GM23248 (cell line): ENCODE results near the gene AP3B1. TPM values are rescaled to one million over a fixed set of nuclear protein-coding genes. Genes with fewer than 3 reads are reported as not detected.

Experiments used
- DNase-seq: peaks from one replicate; pipeline ENCODE4 v3.0.0-alpha.2; 2015
- H2AFZ ChIP-seq: fragments of 200-600 bp; sonication (generic); 2 replicates; pipeline ENCODE4 v1.6.1; 2016; ENCODE audit warnings: antibody characterized with exemption
- H3F3A ChIP-seq: fragments of 200-600 bp; sonication (generic); 2 replicates; pipeline ENCODE4 v1.6.1; 2016; ENCODE audit warnings: mild to moderate bottlenecking, antibody characterized with exemption, mixed run types; ENCODE audit not compliant: insufficient read depth
- H3K27ac ChIP-seq: fragments of 200-600 bp; sonication (generic); 2 replicates; pipeline ENCODE4 v1.5.1; 2016; ENCODE audit warnings: mild to moderate bottlenecking
- H3K27me3 ChIP-seq: fragments of 200-600 bp; sonication (generic); replicated peaks from 2 replicates; pipeline ENCODE4 v1.6.1; 2016; ENCODE audit warnings: mild to moderate bottlenecking; ENCODE audit not compliant: insufficient read depth
- H3K36me3 ChIP-seq: fragments of 200-600 bp; sonication (generic); 2 replicates; pipeline ENCODE4 v1.6.1; 2016; ENCODE audit warnings: low read depth, mild to moderate bottlenecking
- H3K4me1 ChIP-seq: fragments of 200-600 bp; sonication (generic); 2 replicates; pipeline ENCODE4 v1.6.1; 2016; ENCODE audit warnings: mild to moderate bottlenecking; ENCODE audit not compliant: insufficient read depth
- H3K4me2 ChIP-seq: fragments of 200-600 bp; sonication (generic); one replicate; pipeline ENCODE4 v1.6.1; 2016; ENCODE audit warnings: mild to moderate bottlenecking; ENCODE audit not compliant: unreplicated experiment
- H3K4me3 ChIP-seq: fragments of 200-600 bp; sonication (generic); 2 replicates; pipeline ENCODE4 v1.5.1; 2016; ENCODE audit warnings: mild to moderate bottlenecking
- H3K79me2 ChIP-seq: fragments of 200-600 bp; sonication (generic); 2 replicates; pipeline ENCODE4 v1.6.1; 2016; ENCODE audit warnings: mild to moderate bottlenecking; ENCODE audit not compliant: insufficient read depth
- H3K9ac ChIP-seq: fragments of 200-600 bp; sonication (generic); 2 replicates; pipeline ENCODE4 v1.6.1; 2016; ENCODE audit warnings: mild to moderate bottlenecking
- H3K9me2 ChIP-seq: fragments of 200-600 bp; sonication (generic); 2 replicates; pipeline ENCODE4 v1.6.1; 2016; ENCODE audit warnings: mixed run types, mild to moderate bottlenecking, moderate library complexity; ENCODE audit not compliant: insufficient read depth
- H3K9me3 ChIP-seq: fragments of 200-600 bp; sonication (generic); one replicate; pipeline ENCODE4 v1.6.1; 2017; ENCODE audit warnings: low read depth
- H4K20me1 ChIP-seq: fragments of 200-600 bp; sonication (generic); 2 replicates; pipeline ENCODE4 v1.6.0; 2016; ENCODE audit not compliant: insufficient read depth
- EZH2 ChIP-seq: fragments of 200-600 bp; sonication (generic); IDR thresholded peaks from 2 replicates; pipeline ENCODE4 v1.6.1; 2018; ENCODE audit warnings: antibody characterized with exemption, mild to moderate bottlenecking; ENCODE audit not compliant: insufficient read depth, poor library complexity, severe bottlenecking
- EZH2phosphoT487 ChIP-seq: fragments of 200-600 bp; sonication (generic); IDR thresholded peaks from 2 replicates; pipeline ENCODE4 v1.6.1; 2018; ENCODE audit warnings: antibody characterized with exemption, moderate library complexity, mild to moderate bottlenecking, low read depth; ENCODE audit not compliant: insufficient read depth
- WGBS, 2 experiments: methylation state at CpG; one replicate each; pipeline ENCODE4 v1.1.6; 2015 to 2017; ENCODE audit warnings: low lambda C conversion rate in 2 of 2, low coverage in 1 of 2; ENCODE audit errors: missing lambda C conversion rate in 2 of 2; 5-methylcytosine and 5-hydroxymethylcytosine counted together
- in situ Hi-C: fragments of 300-500 bp; cut with MboI; formaldehyde crosslinking; loops from 2 replicates; pipeline ENCODE4 v1.15.0; 2020
- polyA plus RNA-seq: library from polyadenylated mRNA; unstranded; fragments of >200 nt; fragmentation: Nextera tagmentation; extraction: Ambion mirVana; gene quantifications from 2 replicates; pipeline ENCODE4 v1.2.1, GENCODE V29; 2016
- total RNA-seq: library from RNA; depleted of rRNA; stranded (reverse); fragments of >200 nt; shearing (Covaris generic); gene quantifications from 2 replicates; pipeline ENCODE4 v1.2.3, GENCODE V29; 2014

Gene AP3B1
- total and polyA plus RNA-seq, 2 experiments from 2014 or later: 40.3 to 49.7 TPM

DNA sequence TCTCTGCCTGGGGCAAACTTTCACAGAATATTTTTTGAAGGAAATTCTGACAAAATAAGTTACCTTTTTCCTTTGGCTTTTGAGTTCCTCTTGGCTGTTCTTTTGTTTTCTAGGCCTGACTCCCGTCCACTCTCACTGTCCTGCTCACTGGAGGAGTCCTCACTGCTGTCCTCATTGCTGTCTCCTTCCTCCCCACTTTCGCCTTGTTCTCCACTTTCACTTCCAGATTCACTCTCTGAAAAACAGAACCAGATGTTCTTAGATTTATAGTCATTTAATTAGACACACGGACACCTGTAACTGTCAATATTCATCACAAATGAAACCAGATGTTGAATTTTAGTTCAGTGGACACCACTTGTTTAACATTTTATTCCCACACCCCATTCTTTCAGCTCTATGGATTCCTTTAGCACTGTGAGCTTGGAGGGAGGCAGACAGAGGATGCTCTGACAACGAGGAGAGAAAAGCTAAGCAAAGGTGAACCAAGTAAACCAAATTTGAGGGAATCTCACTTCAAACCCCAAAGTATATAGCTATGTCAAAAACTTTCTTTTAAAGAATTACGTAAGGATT, 180.7 kb downstream of the AP3B1 start:
- H2AFZ ChIP-seq: no peak overlapping the region
- H3K9me2 ChIP-seq: no peaks in the 10 kb centered on the region
- no peak overlapping the region for H3K4me2 ChIP-seq
- 70 to 78% methylated on average over 5 of the region's 5 CpGs for WGBS, 2 experiments
- peaks cover 25% of the 10 kb centered on the region for H3K36me3 ChIP-seq
- no peak overlapping the region for H3K9ac ChIP-seq
- no peaks in the 10 kb centered on the region for H4K20me1 ChIP-seq
- TF ChIP-seq EZH2phosphoT487 (no peak), EZH2 (no peak)
- in situ Hi-C loops: no loop called here
- H3K27me3 ChIP-seq: no peaks in the 10 kb centered on the region
- no peaks in the 10 kb centered on the region for H3F3A ChIP-seq
- no peak overlapping the region for H3K4me3 ChIP-seq
- no peak for DNase-seq
- no peaks in the 10 kb centered on the region for H3K4me1 ChIP-seq
- no peaks in the 10 kb centered on the region; the same call in 1 of the 2 replicates for H3K79me2 ChIP-seq
- no peak overlapping the region for H3K27ac ChIP-seq
- no peaks in the 10 kb centered on the region for H3K9me3 ChIP-seq

DNA sequence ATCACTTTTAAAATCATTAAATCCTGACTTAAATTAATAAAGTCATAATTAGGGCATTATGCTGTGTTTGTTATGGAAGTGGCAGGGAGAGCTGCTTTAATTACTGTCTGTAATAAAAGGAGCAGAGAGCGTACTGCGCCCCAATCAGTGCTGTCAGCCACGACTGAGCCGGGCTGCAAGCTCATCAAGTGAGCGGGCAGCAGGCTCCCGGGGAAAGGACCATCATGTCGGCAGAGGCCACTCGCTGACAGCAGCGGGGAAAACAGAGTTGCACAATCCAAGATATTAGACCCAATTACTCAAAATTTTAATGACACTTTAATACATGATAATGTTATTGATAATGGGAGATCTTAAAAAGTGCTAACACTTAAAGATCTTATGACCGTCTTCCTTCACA, 181.6 kb downstream of the AP3B1 start:
- no peaks in the 10 kb centered on the region for H4K20me1 ChIP-seq
- no peak overlapping the region for H3K9ac ChIP-seq
- H3K27me3 ChIP-seq: no peaks in the 10 kb centered on the region
- no peak overlapping the region for H3K4me3 ChIP-seq
- H2AFZ ChIP-seq: no peak overlapping the region
- no peaks in the 10 kb centered on the region for H3K4me1 ChIP-seq
- no peak for DNase-seq
- in situ Hi-C loops: no loop called here
- no peaks in the 10 kb centered on the region; the same call in 1 of the 2 replicates for H3K79me2 ChIP-seq
- H3K36me3 ChIP-seq: peaks cover 25% of the 10 kb centered on the region
- H3K4me2 ChIP-seq: no peak overlapping the region
- no peak overlapping the region for H3K27ac ChIP-seq
- no peaks in the 10 kb centered on the region for H3K9me2 ChIP-seq
- H3F3A ChIP-seq: no peaks in the 10 kb centered on the region
- WGBS, 2 experiments: 94 to 95% methylated on average over 10 of the region's 10 CpGs
- TF ChIP-seq EZH2phosphoT487 (no peak), EZH2 (no peak)
- no peaks in the 10 kb centered on the region for H3K9me3 ChIP-seq

DNA sequence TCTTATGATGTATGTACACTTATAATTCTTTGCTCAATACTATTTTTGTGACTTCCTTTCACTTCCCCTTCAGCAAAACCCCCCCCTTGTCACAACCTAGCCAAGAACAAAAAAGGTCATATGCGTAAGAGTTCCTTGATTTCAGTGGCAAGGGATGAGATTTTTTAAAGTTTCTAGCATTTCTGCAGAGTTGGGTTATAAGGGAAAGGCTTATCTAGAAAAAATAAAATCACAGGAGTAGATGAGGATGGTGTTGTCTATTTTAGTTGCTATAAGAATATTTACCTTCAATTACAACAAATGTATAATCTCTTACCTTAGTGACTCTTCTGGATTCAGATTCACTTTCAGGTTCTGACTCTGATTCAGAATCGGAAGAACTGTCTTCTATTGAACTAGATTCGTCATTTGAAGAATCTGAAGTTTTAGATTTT, 184.6 kb downstream of the AP3B1 start:
- no peak for DNase-seq
- H3K9me3 ChIP-seq: no peaks in the 10 kb centered on the region
- H3K27ac ChIP-seq: no peak overlapping the region
- H3K9ac ChIP-seq: no peak overlapping the region
- H3K4me1 ChIP-seq: no peaks in the 10 kb centered on the region
- in situ Hi-C loops: no loop called here
- WGBS, 2 experiments: 97% methylated on average over 3 of the region's 3 CpGs
- H4K20me1 ChIP-seq: no peaks in the 10 kb centered on the region
- H3K36me3 ChIP-seq: peaks cover 25% of the 10 kb centered on the region
- H2AFZ ChIP-seq: no peak overlapping the region
- no peaks in the 10 kb centered on the region for H3K27me3 ChIP-seq
- H3F3A ChIP-seq: no peaks in the 10 kb centered on the region
- H3K79me2 ChIP-seq: no peaks in the 10 kb centered on the region
- no peak overlapping the region for H3K4me3 ChIP-seq
- no peaks in the 10 kb centered on the region for H3K9me2 ChIP-seq
- TF ChIP-seq EZH2phosphoT487: no peak
- TF ChIP-seq EZH2: no peak
- no peak overlapping the region for H3K4me2 ChIP-seq

DNA sequence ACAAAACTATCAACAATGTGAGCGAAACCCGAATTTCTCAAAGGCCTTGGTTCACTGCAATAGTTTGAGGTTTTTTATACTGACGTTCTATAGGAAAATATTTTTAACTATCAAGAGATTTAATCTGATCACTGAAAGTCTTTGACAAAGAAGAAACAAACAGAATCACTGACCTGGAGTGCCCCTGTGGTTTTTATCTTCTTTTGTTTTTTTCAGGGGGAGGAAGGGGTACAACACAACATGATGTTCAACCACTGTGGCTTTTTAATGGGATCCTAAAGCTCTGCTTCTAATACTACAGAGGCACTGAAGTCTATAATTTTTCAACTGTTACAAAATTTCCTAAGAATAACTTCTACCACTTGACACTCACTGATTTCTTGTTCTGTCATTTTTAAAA, 185.9 kb downstream of the AP3B1 start:
- Histone ChIP-seq H3K4me1 (no peaks in the 10 kb centered on the region), H3K9ac (no peak overlapping the region), H3K79me2 (no peaks in the 10 kb centered on the region), H3K9me2 (no peaks in the 10 kb centered on the region), H3K9me3 (no peaks in the 10 kb centered on the region), H3F3A (no peaks in the 10 kb centered on the region), H4K20me1 (no peaks in the 10 kb centered on the region), H3K4me3 (no peak overlapping the region), H3K27ac (no peak overlapping the region), H3K27me3 (no peaks in the 10 kb centered on the region), H3K4me2 (no peak overlapping the region), H3K36me3 (peaks cover 14% of the 10 kb centered on the region), H2AFZ (no peak overlapping the region)
- 89 to 90% methylated on average over 3 of the region's 3 CpGs for WGBS, 2 experiments
- TF ChIP-seq EZH2phosphoT487 (no peak), EZH2 (no peak)
- DNase-seq: no peak
- in situ Hi-C loops: no loop called here
